Breast epithelium (tissue), 4 donors: Measurements from ENCODE around the gene SMAD6. TPM values are rescaled to one million over a fixed set of nuclear protein-coding genes. Genes with fewer than 3 reads are reported as not detected.
A peak's percentile ranks its signal among the peaks of the same experiment; 100 is the strongest.

Experiments used
- DNase-seq, 2 donors: peaks; one replicate each; pipeline ENCODE4 v3.0.0-alpha.2; 2019; ENCODE audit warnings: low spot score in 2 of 2
- H3K27ac ChIP-seq, 2 donors: fragments of 200-600 bp; sonication (generic) in 1 of 2; one replicate each; pipeline ENCODE4 v1.5.1; 2016 to 2019; ENCODE audit warnings: mild to moderate bottlenecking in 1 of 2
- H3K27me3 ChIP-seq, 2 donors: fragments of 200-600 bp; sonication (generic) in 1 of 2; one replicate each; pipeline versions ENCODE4 v1.5.1 to v1.6.0; 2017 to 2019; ENCODE audit warnings: control low read depth in 1 of 2, mild to moderate bottlenecking in 1 of 2
- H3K36me3 ChIP-seq: fragments of 200-600 bp; one replicate; pipeline ENCODE4 v1.5.1; 2019
- H3K4me1 ChIP-seq, 2 donors: fragments of 200-600 bp; sonication (generic); one replicate each; pipeline ENCODE4 v1.5.1; 2016 to 2019; ENCODE audit warnings: control low read depth in 1 of 2
- H3K4me3 ChIP-seq, 3 donors: fragments of 200-600 bp; sonication (generic); 1 replicate in 2 of 3; 2 replicates in 1 of 3; pipeline ENCODE4 v1.5.1; 2016 to 2019; ENCODE audit warnings: mild to moderate bottlenecking in 3 of 3, moderate library complexity in 2 of 3
- H3K9me3 ChIP-seq, 2 donors: fragments of 200-600 bp; sonication (generic) in 1 of 2; one replicate each; pipeline ENCODE4 v1.5.1; 2016 to 2019; ENCODE audit warnings: control low read depth in 1 of 2
- CTCF ChIP-seq, 3 donors: fragments of 450-650 bp; IDR thresholded peaks; one replicate each; pipeline ENCODE4 v1.5.1; 2016 to 2017; ENCODE audit warnings: antibody characterized with exemption in 3 of 3, mild to moderate bottlenecking in 3 of 3, moderate library complexity in 3 of 3
- POLR2A ChIP-seq: fragments of 450-650 bp; IDR thresholded peaks from one replicate; pipeline ENCODE4 v1.6.1; 2016; ENCODE audit warnings: antibody characterized with exemption, mild to moderate bottlenecking, moderate library complexity
- POLR2AphosphoS5 ChIP-seq, 3 donors: sonication (generic); formaldehyde crosslinking; IDR thresholded peaks; one replicate each; pipeline ENCODE4 v1.6.1; 2017; ENCODE audit warnings: antibody characterized with exemption in 3 of 3
- intact Hi-C: fragments of 100-400 bp; cut with DNase I; formaldehyde crosslinking; loops from one replicate; pipeline ENCODE4 v1.15.1; 2023; ENCODE audit warnings: low total_unique reads
- total RNA-seq, 3 donors: library from RNA; depleted of rRNA; stranded (reverse); fragments of >200 nt; gene quantifications; one replicate each; pipeline ENCODE4 v1.1.0, GENCODE V29; 2016

The SMAD6 gene
- total RNA-seq, 3 donors from 2014 or later: 7.6 to 22.6 (median 13.4) TPM

GRCh38 chr15:66770518-66771350, 68.7 kb downstream of the SMAD6 start:
- peak overlapping the region in 1 of 2 donors; percentile 33 for H3K27ac ChIP-seq
- peaks cover 0 to 8% of the 10 kb centered on the region in 2 donors for H3K4me1 ChIP-seq
- H3K4me3 ChIP-seq: no peak overlapping the region
- TF ChIP-seq CTCF (IDR thresholded peaks at IDR 0.05): no peak
- TF ChIP-seq POLR2AphosphoS5 (IDR thresholded peaks at IDR 0.05): no peak
- no peak for TF ChIP-seq POLR2A
- H3K9me3 ChIP-seq: no peaks in the 10 kb centered on the region
- no peaks in the 10 kb centered on the region for H3K27me3 ChIP-seq
- intact Hi-C loops: loop anchor here (10.0 kb wide), 2 partner anchors 74 to 146 kb away; no protein-coding TSS in a partner anchor
- H3K36me3 ChIP-seq: no peaks in the 10 kb centered on the region
- no peak for DNase-seq

DNA sequence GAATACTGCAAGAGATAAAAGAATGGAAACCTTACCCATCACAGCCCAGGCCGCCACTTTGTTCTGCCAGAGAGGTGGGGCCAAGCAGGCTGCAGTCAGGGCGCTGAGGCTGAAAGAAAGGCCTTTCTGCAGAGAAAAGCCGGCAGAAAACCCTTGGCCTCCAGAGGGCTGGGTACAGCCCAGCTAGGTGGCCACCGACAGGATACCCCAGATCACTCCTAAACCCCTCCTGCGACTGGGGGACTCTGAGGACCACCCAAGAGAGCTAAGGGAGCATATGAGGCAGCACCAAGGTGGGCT, 69.3 kb downstream of the SMAD6 start:
- H3K27me3 ChIP-seq: no peaks in the 10 kb centered on the region
- peak overlapping the region in 1 of 2 donors; percentile 33 for H3K27ac ChIP-seq
- H3K4me3 ChIP-seq: no peak overlapping the region
- peaks cover 0 to 4% of the 10 kb centered on the region in 2 donors for H3K4me1 ChIP-seq
- TF ChIP-seq POLR2AphosphoS5 (IDR thresholded peaks at IDR 0.05): no peak
- TF ChIP-seq CTCF (IDR thresholded peaks at IDR 0.05): no peak
- TF ChIP-seq POLR2A: no peak
- no peaks in the 10 kb centered on the region for H3K36me3 ChIP-seq
- H3K9me3 ChIP-seq: no peaks in the 10 kb centered on the region
- DNase-seq: no peak
- intact Hi-C loops: loop anchor here (10.0 kb wide), 2 partner anchors 74 to 146 kb away; no protein-coding TSS in a partner anchor

GRCh38 chr15:66772604-66773128, 70.6 kb downstream of the SMAD6 start:
- Histone ChIP-seq H3K4me1 (no peaks in the 10 kb centered on the region), H3K9me3 (no peaks in the 10 kb centered on the region), H3K27me3 (no peaks in the 10 kb centered on the region), H3K36me3 (no peaks in the 10 kb centered on the region), H3K27ac (peak overlapping the region; percentile 65 to 74), H3K4me3 (no peak overlapping the region)
- TF ChIP-seq POLR2AphosphoS5 (IDR thresholded peaks at IDR 0.05) (no peak), POLR2A (no peak), CTCF (IDR thresholded peaks at IDR 0.05) (no peak)
- no peak for DNase-seq
- intact Hi-C loops: loop anchor here (10.0 kb wide), 2 partner anchors 72 to 148 kb away; no protein-coding TSS in a partner anchor

GRCh38 chr15:66773129-66773873, 71.3 kb downstream of the SMAD6 start:
- TF ChIP-seq POLR2AphosphoS5 (IDR thresholded peaks at IDR 0.05) (no peak), POLR2A (no peak), CTCF (IDR thresholded peaks at IDR 0.05) (no peak)
- no peaks in the 10 kb centered on the region for H3K4me1 ChIP-seq
- no peak overlapping the region for H3K4me3 ChIP-seq
- intact Hi-C loops: loop anchor here (10.0 kb wide), 2 partner anchors 72 to 148 kb away; no protein-coding TSS in a partner anchor
- H3K27ac ChIP-seq: peak overlapping the region; percentile 65 to 83
- no peak for DNase-seq
- no peaks in the 10 kb centered on the region for H3K36me3 ChIP-seq
- H3K9me3 ChIP-seq: no peaks in the 10 kb centered on the region
- no peaks in the 10 kb centered on the region for H3K27me3 ChIP-seq
